TTC549 (cell line): ENCODE results near the gene PPARG.

ENCODE experiments used
- FAIRE-seq: peaks from 2 replicates; lab custom pipeline; 2012; peaks lifted over from hg19 to GRCh38; lab: Jason Lieb, UNC

PPARG gene

DNA sequence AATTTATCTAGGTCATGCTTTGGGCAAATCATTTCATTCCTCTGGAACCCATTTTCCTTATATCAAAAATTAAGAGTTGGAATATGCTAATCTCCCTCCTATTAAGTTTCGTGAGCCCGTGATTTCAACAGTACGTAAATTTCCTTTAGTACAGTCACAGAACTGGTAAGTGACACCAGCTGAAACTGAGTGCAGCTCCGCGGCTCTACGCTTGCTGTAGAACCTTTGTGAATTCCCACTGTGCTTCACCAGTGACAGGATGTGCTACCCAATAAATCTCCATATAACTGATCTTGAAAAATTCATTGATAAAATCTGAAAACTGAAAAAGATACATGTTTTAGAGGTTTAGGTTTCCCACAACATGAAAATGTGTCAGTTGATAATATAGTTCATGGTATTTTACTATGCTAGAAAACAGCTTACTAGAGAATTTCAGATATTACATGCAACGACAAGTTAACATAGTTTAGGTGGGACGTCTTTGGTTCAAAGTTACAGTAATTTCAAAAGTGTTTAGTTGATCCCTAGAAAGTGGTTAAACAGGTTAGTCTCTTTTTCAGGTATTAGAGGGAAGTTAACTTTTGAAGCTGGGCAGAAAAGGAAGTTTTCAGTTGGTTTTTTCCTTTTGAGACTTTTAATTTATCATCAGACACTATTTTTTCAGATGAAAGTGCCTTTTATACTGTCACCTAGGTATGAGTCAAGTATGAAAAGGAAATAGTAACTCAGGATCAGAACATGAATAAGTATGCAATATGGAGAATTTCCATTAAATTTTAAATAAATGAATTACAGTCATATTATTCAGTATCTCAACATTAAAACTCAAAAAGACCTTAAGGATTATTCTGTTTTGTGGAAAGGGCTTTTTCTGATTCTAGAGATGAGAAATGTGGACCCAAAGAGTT, 57.0 kb downstream of the PPARG start:
- FAIRE-seq = no peak

DNA sequence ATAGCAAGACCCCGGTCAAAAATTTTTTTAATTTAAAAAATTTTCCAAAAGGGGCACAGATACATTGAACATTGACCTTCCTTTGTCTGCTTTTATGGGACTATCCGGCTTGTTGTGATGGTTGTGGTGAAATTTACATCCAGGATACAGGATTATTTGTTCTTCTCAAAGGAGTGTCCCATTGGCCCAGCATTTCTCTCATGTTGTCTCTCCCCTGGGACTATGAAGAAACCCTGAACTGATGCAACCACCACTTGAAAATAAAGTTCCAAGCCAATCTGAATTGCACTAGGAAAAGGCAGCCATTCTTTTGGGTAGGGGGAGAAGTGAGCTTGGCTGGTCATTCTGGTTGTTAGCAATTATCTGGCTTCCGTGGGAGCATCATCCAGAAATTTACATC, 58.4 kb downstream of the PPARG start:
- no peak for FAIRE-seq

DNA sequence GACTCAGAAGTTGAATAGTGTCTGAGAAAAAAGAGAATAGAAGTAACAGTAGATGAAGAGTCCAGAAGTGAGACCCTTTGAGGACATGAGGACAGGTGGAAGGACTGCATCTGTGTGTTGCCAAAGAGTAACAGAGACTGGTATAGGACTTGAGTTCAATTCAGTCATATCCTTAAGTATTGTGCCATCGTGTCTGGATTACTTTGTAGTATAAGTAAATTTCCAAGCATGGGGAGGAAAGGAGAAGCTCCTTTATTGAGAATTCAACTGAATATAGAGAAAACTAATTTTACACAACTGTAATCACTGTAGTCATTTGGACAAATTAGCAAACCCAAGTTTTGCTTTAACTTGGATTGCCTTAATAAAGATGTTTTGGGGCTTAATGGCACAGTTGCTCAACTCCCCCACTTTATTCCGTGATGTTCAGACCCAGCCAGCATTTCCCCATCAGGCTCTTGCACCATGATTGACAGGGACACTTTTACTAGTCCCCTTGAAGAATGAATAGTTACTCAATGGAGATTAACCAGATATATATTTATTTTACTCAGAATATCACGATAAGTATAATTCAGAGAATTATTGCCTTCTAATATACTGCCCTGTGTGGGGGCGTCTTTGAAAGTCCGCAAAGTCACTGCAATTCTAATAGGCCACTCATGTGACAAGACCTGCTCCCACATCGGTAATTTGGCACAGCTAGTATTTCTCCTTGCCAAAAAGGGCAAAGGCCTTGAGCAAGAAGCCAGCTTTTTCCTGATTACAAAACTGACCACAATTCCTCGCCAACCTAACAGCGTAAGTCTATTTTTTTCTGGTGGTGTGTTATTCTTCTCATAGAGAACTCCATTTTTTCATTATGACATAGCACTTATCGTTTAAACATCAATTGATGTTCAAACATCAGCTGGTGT, 61.3 kb downstream of the PPARG start:
- FAIRE-seq = no peak

DNA sequence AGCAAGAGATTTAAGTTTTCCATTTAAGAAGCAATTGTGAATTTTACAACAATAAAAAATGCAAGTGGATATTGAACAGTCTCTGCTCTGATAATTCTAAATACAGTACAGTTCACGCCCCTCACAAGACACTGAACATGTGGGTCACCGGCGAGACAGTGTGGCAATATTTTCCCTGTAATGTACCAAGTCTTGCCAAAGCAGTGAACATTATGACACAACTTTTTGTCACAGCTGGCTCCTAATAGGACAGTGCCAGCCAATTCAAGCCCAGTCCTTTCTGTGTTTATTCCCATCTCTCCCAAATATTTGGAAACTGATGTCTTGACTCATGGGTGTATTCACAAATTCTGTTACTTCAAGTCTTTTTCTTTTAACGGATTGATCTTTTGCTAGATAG, 62.3 kb downstream of the PPARG start:
- FAIRE-seq = no peak

DNA sequence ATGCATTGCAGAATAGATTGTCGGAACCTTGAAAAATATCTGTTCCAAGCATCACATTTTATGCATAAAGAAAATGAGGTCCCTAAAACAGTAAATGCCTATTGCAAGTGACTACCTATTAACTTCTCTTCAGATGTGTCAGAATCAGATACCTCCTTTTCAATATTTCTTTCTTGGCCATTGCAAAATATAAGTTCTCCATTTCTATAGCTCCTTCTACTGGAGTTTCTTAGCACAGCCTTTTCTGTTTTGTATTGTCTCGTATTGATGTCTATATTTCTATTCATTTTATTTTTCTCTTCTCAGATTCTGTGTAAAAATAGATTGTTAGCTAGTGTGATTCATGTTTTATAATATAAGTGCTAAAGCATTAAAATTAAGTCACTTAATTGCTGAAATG, 63.4 kb downstream of the PPARG start:
- peak; percentile 29 for FAIRE-seq

DNA sequence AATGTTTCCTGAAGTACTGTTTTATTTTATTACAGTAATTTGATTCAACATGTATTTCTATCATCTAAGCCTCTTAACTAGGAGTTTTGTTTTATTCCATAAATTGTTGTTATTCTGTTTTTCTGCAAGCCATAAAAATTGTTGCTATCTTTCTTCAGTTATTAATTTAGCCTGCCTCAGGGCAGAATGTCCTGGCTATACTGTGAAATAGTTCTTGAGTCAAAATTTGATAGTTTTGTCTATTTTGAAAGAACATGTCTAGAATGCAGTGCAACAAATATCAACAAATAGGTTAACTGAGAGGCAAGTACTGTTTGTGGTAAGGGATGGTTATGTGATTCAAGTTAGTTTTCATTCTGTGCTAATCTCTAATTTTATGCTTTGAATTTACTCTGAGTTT, 63.9 kb downstream of the PPARG start:
- FAIRE-seq = no peak

DNA sequence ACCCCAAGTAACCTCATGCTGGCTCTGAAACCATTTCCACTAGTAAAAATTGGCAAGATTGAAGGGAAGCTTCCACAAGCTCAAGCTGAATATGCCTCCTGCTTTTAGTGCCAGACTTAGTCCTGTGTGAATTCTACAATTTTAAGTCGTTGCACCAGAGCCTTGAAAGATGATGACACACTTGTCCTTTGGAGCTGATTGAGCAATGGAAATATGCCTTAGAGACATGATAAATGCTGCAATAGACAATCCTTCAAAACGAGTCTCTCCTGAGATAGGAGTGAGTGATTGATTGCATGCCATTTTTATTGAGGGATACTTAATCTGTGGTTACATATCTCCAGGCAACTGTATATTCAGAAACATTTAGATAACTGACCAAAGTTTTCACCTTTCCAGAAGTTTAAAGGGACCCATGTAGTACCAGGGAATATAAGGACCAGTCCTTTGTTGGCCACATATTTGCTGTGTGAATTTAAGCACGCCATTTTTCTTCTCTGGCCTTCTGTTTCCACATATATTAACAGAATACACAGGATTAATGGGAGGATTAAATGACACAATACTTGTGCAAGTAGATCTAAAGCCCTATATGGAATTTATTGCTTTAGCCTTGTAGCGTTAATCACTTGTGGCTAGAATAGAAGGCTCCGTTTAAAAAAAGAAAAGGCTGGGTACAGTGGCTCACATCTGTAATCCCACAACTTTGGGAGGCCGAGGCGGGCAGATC, 65.1 kb downstream of the PPARG start:
- FAIRE-seq = no peak

DNA sequence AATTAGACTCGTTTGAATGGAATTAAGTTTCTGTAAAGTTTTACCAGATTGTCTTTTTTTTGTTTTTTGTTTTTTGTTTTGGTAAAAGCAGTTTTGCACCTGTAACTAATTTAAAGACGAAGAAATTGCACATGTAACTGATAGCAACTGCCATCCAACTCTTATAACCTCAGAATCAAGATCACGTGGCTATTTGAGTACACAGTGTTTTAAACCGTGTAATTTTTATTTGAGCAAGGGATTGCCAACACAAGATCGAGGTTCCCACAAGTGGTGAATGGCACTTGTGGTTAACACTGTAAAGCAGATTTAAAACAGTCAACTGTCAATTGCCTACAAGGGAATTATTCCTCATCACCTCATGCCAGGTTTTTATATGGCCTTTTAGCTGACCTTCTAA, 67.3 kb downstream of the PPARG start:
- no peak for FAIRE-seq

DNA sequence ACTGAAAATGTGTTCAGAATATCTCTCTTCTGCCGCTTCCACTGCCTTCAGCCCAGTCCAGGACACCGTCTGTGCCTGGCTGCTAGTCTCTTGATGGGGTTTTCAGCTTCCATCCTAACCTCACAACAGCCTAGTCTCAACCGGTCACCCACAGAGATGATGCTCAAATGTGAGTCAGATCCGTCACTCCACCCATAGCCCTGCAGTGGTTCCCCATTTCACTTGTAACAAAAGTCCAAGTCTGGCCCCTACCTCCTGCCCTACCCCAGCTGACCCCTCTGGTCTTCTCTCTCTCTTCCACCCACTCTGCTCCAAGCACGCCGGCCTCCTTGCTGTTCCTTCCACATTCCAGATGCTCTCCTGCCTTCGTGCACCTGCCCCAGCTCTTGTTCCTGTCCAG, 68.1 kb downstream of the PPARG start:
- FAIRE-seq = no peak

DNA sequence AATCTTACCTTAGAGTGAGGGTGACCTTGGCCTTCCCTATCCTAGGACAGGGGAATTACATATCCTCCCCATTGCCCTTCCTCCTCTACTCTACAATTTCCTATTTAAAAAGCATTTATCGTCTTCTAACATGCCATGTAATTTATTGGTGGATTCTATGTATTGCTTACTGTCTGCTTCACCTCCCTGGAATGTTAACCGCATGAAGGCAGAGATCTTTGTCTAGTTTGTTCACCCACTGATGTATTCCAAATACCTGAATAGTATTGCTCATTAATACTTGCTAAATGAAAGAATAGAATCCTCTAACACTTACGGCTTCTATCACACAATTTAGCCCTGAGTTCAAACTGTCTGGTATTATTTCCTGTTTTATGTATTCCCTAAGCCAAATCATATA, 68.6 kb downstream of the PPARG start:
- FAIRE-seq = no peak

DNA sequence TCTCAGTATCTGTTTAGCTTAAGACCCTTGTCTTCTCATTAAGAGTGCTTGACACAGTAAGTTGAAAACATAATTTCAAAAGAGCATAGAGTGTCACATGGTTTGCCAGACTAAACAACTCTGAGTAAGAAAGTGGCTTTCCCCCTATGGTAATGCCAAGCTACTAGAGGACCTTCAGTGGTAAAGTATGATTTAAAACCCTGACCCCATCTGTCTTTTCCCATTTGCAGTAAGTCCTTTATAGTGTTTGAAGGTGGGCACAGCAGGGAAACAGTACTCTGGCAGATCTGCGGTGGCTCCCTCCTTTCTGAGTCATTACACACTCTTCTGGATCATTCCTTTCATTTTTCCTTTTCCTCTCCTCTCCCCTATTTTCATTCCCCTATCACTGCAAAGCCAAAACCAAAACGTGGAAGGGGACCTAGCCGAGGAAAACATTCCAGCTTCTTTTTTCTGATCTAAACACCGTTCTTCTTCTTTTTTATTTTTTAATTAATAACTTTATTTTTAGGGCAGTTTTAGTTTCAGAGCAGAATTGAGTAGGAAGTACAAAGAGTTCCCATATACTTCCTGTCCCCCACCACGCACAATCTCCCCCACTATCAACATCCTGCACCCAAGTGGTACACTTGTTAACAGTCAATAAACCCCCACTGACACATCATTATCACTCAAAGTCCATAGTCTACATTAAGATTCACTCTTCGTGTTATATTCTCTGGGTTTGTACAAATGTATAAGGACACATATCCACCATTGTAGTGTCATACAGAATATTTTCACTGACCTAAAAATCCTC, 74.7 kb downstream of the PPARG start:
- no peak for FAIRE-seq

DNA sequence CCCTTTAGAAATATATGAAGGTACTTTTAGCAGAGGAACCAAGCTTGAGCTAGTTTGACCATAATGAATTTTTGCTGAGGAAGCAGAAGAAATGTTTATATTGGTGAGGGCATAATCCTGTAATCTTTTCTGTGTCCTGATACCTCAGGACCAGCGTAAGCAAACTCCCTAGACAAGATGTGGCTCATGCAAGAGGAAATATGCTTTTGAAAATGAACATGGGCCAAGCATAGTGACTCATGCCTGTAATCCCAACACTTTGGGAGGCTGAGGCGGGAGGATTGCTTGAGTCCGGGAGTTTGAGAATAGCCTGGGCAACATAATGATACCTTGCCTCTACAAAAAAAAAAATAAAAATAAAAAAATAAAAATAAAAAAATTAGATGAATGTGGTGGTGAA, 78.5 kb downstream of the PPARG start:
- FAIRE-seq = no peak

DNA sequence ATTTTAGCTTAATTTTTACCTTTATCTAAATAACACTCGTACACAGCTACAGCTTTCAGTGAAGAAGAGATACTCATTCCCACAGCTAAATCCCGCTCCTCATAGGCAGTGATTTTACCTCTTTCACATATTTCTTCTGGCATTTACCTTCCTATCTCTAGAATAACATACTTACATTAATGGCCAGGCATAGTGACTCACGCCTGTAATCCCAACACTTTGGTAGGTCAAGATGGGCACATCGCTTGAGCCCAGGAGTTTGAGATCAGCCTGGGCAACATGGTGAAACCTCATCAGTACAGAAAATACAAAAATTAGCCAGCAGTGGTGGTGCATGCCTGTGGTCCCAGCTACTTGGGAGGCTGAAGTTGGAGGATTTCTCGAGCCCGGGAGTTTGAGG, 80.2 kb downstream of the PPARG start:
- no peak for FAIRE-seq

DNA sequence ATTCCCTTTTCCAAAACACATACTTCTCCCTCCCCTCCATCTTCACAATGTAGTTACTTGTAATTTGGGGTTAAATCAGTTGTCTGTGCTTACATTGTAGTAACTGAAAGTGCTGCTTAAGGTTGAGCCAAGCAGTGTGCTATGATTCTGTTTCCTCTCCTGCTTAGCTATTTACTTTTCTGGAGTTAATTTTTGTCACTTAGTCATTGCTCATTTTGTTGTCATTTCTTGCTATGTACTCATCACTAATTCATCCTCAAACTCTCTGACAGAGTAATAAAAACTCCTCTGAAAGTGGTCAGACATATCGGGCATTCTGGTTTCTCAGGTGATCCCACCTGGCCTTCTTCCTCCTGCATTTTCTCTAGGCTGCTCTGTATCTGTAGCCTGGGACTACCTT, 80.7 kb downstream of the PPARG start:
- FAIRE-seq = no peak

DNA sequence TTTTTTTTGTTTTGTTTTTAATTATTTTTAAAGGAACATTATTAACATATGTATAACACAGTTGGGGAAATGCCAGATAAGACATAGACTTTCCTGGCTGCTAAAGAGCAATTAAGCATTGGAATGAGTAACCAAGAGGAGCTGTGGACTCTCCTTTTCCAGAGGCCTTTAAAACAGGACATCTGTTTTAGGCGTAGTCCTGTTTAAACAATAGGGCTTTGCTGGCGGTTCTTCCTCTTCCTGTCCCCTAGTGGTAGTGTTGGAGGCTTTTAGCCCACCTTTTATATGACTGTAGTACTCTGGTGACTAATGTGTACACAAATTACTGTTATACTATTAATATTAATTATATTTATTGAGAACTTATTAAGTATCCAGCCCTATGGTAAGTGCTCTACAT, 81.9 kb downstream of the PPARG start:
- no peak for FAIRE-seq

DNA sequence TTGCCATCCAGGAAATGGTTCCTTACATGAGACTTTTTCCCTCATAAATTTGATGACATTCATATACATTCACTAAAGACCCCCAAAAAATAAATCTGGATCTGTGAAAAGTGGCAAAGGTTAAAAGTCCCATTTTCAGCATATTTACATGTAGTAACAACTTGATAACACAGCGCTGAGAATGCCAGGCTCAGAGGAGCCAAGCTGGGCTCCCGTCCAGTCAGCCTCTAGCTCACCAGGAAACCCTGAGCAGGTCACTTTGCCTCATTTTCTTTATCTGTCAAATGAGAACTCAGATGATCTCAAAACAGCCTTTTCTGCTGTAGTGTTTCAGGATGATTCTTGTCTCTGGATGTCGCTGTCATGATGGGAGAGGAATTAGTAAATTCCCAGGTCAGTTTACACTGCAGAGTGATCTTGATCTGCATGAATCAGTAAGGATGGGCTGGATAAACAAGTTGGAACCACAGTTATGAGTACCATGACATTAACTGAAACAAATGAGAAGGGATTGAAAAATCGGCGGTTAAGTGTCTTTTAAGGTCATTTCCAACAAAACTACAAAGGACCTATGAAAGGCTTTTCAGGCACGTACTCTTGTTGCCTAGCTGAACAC, 82.8 kb downstream of the PPARG start:
- FAIRE-seq = no peak

DNA sequence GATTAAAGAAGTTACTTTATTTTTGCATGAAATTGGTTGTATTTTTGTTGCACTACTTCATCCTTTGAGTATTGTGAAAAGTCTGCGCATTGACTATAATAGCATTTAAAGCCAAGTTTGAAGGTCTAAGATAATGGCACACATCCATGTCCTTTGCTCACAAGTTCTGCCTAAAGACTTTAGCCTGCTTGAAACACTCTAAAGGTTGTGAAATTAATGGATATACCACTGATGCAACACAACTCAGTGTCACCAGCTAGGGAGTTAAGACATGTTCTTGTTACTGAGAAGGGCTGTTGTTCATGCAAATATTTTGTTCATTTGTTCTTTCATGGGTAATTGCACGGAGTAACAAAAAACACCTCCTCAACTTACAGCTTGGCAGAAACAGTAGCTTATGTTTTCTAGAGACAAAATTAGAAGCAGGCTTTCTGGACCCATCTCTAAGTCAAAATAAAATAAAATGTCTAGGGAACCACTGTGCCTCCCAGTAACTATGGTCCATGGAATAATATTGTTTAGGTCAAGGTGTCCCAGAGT, 83.9 kb downstream of the PPARG start:
- no peak for FAIRE-seq

DNA sequence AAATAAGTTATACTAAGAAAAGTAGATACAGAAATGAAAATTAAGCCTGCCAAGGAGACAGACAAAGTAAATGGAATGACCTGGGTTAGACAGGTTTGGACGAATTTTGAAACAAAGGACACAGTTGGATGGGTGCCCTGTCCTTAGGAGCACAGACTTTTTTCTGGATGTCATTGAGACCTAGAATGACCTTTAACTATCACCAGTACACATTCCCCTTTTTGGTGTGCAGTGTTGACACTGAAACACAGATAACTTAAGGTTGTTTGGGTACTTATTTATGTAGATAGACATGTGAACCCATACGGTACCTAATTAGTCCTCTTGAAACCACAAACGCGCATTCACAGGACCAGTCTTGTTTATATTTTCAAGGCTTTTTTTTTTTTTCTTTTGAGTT, 86.7 kb downstream of the PPARG start:
- no peak for FAIRE-seq

DNA sequence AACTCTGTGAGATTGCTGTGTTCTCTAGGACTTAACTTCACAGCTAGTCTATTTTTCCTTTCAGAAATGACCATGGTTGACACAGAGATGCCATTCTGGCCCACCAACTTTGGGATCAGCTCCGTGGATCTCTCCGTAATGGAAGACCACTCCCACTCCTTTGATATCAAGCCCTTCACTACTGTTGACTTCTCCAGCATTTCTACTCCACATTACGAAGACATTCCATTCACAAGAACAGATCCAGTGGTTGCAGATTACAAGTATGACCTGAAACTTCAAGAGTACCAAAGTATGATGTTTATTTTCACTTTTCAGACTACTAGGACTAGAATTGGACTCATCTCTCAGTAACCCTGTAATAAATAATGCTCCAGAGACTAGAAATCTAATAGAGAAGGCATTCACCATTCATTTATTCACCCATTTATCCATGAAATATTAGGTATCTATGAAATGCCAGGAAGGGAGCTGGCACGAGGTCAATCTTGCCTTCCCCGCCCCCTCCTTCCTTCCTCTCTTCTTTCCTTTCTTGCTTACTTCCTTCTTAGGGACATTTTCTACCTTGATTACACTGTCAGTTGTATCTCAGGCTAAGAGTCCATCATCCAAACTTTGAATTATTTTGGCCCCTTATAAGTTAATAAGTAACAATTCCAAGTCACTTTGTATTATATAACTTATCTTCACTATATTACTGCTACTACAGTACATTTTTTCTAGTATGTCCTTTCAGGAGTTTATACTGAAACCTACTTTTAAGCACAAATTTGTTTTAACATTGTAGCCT, 91.0 kb downstream of the PPARG start:
- no peak for FAIRE-seq

DNA sequence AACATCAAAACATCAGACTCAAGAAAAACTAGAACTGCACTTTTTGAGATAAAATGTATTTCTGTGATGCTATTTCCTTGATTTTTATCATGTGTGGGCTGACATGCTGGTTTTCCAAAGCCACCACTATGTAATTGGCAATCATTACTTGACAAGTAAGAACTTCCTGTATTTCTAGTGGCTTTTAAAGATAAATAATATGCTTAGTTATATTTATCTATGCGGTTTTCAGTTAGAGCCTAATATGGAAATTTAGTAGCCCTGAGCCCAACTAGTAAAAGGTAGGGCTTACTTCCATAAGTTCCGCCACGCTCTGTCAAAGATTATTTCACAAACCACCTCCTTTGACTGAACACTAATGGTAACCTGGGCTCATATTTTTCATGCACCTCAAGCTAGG, 91.6 kb downstream of the PPARG start:
- FAIRE-seq = no peak
